Endothelial cell of hepatic sinusoid (primary cell): Measurements from ENCODE around the gene SH3BP2.

Experiments
- in situ Hi-C: cut with HindIII; loops from 2 replicates; pipeline ENCODE4 v1.10.0; 2017; ENCODE audit warnings: low sequenced_read_pairs

SH3BP2 gene

GRCh38 chr4:2792711-2793585 lies at the start of gene SH3BP2:
Gene SH3BP2 (plus strand): TSS chr4:2793085. CDS start chr4:2820618, 27,533 bp downstream.
- in situ Hi-C loops: no loop called here

GRCh38 chr4:2743518-2744445 lies 49.1 kb upstream of the SH3BP2 start:
- in situ Hi-C loops: no loop called here

DNA sequence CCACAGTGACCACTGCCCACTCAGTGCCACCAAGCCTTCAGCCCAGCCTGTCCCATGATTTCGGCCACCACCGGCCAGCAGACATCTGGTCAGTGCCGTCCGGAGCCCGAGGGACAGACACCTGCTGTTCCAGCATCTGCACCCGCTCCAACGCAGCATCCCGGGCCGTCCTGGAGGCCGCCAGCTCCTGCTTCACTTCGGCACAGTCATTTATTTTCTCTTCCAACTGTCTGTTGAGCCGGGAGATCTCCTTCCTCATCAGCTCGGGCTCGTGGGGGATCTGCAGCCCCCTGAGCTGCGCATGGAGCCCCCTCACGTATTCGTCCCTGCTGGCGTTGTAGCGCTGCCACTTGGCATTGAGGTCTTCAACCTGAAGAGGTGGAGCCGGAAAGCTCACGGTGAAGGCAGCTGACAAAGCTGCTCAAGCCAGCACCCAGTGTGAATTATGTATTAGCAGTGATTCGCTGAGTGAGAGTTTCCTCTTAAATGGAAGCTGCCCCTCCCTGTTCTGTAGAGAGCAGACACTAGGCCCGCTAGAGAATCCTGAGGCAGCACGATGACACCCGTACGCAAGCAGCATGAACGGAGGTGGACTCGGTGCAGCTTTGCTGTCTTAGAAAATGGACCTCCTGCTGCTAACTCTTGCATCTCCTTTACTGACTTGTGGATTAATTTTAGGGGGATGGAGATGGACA lies 48.2 kb upstream of the SH3BP2 start:
- in situ Hi-C loops: no loop called here

DNA sequence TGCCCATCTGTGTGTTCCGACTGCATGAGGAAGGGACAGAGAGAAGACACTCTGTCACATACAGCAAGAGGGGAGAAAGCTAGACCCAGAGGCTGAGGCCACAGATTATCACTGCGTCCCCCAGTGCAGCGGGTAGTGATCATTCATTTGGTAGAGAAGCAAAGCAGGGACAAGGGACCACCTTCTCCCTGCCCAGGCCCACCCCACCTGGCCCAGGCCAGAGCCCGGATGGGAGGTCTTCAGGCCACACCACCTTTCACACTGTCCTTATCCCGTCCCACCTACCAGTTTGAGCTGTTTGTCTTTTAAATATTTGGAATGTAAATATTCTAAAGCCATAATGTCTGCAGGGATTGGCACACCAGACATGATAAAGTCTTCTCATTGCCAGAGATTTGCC lies 47.4 kb upstream of the SH3BP2 start:
- in situ Hi-C loops: no loop called here

DNA sequence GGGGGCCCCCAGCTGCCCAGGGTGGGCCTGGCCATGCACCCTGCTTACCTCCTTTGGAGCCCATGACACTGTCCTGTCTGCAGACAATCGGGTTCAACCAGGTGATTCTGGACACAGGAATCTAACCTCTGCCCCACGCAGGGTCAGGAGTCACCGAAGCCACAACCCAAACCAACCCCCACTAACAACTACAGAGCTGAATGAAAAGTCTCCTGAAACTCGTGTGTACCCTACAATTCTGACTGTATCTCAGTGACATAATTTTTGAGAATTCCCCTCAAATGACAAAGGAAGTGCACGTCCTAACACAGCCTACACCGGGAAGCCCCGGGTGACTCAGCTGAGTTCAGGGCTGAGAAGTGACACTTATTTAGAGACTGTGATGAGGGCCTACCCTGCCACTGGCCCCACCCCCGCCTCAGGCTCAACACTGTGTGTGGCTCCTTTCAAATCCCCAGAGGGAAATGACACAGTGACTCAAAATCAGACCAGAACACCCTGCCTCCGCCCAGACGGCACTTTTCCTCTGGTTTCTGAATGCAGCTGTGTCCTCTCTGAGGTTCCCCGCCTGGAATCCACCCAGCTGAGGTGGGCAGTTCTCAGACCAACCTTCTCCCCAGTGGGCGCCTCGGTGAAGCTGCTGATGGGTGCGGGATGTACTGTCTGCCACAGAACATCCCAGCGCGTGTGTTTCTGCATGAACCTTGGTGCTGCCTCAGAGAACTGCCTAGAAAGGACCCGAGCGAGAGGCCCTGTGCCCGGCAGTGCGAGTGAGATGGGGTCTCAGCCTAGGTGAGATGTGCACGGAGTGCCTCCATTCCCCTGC lies 46.7 kb upstream of the SH3BP2 start:
- in situ Hi-C loops: no loop called here

DNA sequence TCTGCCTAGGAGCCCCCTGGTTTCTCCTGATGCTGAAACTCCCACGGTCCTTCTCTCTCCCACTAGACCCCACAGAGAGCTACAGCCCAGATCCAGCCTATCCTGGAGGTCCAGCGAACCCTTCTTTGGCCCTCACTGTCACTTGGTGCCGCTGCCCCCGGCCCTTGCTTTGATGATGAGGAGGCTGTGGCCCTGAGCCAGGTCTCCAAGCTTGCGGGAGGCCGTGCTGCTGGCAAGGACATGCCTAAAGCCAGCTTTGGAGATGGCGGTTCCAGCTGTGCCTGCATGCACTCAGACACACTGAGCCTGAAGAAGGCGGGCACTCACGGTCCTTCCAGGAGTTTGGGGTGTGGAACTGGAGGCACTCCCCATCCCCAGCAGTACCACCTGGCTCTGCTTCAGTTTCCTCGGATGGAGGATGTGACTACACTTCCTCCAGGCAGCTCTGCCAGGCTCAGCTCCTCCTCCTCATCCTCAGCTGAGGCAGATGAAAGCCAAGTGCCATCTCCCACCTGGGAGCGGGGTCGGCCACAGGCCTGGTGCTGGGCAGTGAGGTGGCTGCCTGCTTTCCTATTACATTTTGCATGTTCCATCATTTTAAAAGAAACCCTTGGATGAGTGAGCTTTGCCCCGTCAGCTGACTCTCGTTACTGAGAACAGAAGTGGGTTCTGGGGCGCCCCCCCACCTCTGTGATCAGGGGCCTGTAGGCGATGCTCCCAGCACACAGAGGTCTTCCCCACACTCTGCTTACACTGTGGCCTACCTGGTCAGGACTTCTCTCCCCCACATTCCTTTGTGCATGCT lies 45.8 kb upstream of the SH3BP2 start:
- in situ Hi-C loops: no loop called here

GRCh38 chr4:2750719-2751605 lies 41.9 kb upstream of the SH3BP2 start:
- in situ Hi-C loops: loop anchor here (10.0 kb wide), 1 partner anchor 114 kb away; no protein-coding TSS in a partner anchor

DNA sequence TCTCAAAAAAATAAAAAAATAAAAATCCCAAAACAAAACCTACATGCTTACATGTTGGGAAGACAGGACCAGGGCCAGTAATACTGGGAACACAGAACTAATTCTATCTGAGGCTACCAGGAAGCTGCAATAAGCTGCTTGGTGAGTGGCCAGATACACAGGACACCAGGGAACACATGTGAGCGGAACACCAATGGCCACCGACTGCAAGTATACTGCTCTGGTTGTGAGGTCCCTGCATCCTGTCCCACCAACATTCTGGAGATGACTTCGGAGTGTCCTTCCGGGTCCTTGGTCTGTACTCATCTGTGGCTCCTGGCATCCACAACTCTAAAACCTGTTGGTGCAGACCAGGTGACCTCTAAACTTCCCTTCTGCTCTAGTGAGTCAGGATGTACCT lies 39.4 kb upstream of the SH3BP2 start:
- in situ Hi-C loops: loop anchor here (10.0 kb wide), 1 partner anchor 111 kb away; no protein-coding TSS in a partner anchor

DNA sequence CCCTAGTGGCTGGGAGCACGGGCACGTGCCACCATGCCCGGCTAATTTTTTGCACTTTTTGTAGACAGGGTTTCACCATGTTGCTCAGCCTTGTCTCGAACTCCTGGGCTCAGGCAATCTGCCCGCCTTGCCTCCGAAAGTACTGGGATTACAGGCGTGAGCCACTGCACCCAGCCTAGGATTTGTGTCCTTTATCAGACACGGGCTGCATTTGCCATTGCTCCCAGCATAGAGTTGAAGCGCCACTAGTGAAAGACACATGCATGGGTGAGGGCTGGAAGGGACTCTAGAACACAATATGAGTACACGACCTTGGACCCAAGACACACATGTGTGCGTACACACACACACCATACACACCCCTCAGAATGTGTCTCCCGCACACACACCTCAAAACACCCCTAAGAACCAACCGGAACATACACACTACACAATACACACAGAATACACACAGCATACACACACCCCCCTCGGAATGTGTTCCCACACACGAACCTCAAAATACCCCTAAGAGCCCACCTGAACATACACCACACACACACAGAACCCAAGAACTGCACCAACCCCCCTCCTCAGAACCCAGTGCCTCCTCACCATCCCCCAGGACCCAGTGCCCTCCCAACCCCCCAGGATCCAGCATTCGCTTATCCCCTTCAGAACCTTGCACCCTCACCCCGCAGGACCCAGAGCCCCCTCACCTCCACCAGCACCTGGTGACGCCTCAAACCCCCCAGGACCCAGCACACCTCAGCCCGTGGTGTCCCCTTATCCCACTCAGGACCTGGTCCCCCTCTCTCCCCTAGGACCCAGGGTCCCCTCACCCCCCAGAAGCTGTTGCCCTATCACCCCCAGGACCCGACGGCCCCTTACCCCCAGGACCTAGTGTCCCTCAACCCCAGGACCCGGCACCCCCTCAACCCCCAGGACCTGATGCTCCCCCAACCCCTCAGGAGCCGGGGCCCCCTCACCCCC lies 37.8 kb upstream of the SH3BP2 start:
- in situ Hi-C loops: loop anchor here (10.0 kb wide), 1 partner anchor 110 kb away; no protein-coding TSS in a partner anchor

DNA sequence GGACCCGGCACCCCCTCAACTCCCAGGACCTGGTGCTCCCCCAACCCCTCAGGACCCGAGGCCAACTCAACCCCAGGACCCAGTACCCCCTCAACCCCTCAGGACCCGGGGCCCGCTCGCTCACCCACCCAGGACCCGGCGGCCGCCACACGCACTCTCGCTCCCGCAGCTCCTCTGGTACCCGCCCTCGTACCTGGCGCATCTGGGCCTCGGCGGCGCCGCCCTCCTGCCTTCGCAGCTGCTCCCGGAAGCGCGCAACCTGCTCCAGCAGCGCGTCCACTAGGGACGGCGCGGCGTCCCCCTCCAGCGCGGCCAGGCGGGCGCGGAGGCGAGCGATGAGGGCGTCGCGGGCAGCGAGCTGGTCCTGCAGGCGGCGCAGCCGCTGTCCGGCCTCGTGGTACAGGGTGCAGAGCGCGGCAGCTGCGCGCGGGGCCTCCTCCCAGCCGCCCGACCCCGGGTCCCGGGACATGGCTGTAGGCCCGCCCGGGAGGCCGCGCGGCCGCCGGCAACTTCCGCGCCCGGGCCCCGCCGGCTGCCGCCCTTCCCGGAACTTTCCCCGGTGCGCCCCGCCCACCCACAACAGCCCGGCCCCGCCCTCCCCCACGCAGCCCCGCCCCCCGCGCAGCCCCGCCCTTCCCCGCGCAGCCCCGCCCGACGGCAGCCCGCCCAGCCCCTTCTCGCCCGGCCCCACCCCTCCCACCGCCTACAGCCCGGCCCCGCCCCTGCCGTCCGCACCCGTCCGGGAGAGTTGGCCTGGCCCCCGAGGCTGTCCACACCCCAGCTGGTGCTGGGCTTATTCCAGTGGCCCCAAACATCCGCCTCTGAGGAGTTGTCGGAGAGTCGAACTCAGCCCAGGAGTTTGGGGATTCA lies 36.8 kb upstream of the SH3BP2 start, which contains the start of gene TNIP2:
Gene TNIP2, minus strand, starts transcription at position 516 of the 870 bp plus-strand sequence. Its CDS starts 47 bp downstream, at position 469.
- in situ Hi-C loops: loop anchor here (10.0 kb wide), 1 partner anchor 109 kb away; no protein-coding TSS in a partner anchor

DNA sequence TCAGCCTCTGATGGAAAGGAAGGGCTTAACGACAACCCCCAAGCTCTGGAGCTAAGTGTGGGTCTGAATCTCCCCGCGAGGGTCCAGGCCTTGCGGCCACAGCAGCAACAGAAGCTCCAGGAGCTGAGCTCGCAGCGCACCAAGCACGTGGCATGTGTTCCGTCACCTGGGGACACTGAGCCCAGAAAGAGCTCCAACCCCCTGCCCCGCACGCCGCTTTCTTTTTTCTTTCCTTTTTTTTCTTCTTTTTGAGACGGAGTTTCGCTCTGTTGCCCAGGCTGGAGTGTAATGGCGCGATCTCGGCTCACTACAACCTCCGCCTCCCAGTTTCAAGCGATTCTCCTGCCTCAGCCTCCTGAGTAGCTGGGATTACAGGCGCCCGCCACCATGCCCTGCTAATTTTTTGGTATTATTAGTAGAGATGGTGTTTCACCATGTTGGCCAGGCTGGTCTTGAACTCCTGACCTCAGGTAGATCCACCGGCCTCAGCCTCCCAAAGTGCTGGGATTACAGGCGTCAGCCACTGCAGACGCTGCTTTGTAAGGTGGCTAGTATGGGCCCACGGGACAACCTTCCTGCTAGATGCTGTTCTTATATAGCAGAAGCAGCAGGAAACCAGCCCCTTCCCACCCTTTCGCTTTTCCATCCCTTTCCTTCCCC lies 36.1 kb upstream of the SH3BP2 start:
- in situ Hi-C loops: loop anchor here (10.0 kb wide), 1 partner anchor 108 kb away; no protein-coding TSS in a partner anchor

DNA sequence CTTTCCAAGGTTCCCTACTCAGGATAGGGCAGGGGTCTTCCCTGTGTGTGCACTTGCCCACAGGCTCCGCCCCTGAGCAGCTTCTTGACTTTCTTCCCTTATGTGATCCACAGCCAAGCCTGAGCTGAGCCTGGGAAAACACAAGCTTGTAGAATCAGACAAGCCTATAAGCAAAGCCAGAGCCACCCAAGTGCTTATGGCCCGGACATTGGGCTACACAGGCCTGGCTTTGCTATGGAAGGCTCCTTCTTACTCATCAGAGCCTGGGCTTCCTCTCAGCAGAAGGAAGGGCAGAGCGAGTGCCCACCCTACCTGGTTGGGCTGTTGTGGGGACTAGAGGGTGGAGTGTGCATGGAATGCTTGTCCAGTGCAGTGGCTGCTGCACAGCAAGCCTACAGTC lies 35.5 kb upstream of the SH3BP2 start:
- in situ Hi-C loops: loop anchor here (10.0 kb wide), 1 partner anchor 107 kb away; no protein-coding TSS in a partner anchor

- in situ Hi-C loops: no loop called here
These were observed 31.6 kb upstream of the SH3BP2 start for GRCh38 chr4:2761035-2761923.

DNA sequence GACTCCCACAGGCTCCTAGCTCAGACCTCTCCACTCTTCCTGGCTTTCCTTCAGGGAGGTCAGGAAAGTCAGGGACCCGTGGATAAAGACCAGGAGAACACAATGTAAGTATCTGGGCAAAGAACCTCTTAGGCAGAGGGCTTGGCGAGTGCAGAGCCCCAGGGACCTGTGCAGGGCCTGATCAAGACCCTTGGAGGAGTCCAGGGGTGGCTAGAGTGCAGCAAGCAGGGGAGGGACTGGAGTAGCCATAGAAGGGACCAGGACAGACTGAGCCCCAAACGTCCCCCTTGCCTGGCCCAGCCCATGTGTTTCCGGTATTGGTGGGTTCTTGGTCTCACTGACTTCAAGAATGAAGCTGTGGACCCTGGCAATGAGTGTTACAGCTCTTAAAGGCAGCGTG lies 30.8 kb upstream of the SH3BP2 start:
- in situ Hi-C loops: no loop called here
